GM21423 (cell line): ENCODE data around the gene PREX1.

Experiments used
- ATAC-seq: cut with Tn5 transposase; IDR thresholded peaks from one replicate; pipeline ENCODE4 v1.9.1; 2021; ENCODE audit warnings: mild to moderate bottlenecking, moderate library complexity; ENCODE audit not compliant: unreplicated experiment

PREX1 gene

GRCh38 chr20:48826069-48826468 is 1.7 kb downstream of the PREX1 start:
- no peak for ATAC-seq

GRCh38 chr20:48825566-48825920 is 2.3 kb downstream of the PREX1 start:
- no peak for ATAC-seq

- ATAC-seq, result no peak
Observed at GRCh38 chr20:48824830-48825565, 2.8 kb downstream of the PREX1 start.

GRCh38 chr20:48823960-48824498 is 3.8 kb downstream of the PREX1 start:
- no peak for ATAC-seq

GRCh38 chr20:48823476-48823875 is 4.3 kb downstream of the PREX1 start:
- ATAC-seq, result no peak

- no peak for ATAC-seq
Observed at GRCh38 chr20:48822879-48823385, 4.9 kb downstream of the PREX1 start.

GRCh38 chr20:48822178-48822577 is 5.6 kb downstream of the PREX1 start:
- no peak for ATAC-seq

- no peak for ATAC-seq
Observed at GRCh38 chr20:48821261-48821920, 6.4 kb downstream of the PREX1 start.

GRCh38 chr20:48820649-48820973 is 7.2 kb downstream of the PREX1 start:
- no peak for ATAC-seq

- ATAC-seq, result no peak
Observed at GRCh38 chr20:48819821-48820648, 7.8 kb downstream of the PREX1 start.

GRCh38 chr20:48819089-48819488 is 8.7 kb downstream of the PREX1 start:
- no peak for ATAC-seq

GRCh38 chr20:48818481-48818987 is 9.3 kb downstream of the PREX1 start:
- ATAC-seq, result peak; percentile 45

- ATAC-seq, result no peak
Observed at GRCh38 chr20:48818031-48818370, 9.8 kb downstream of the PREX1 start.

- no peak for ATAC-seq
Observed at GRCh38 chr20:48817367-48818030, 10.3 kb downstream of the PREX1 start.

- no peak for ATAC-seq
Observed at GRCh38 chr20:48816282-48817205, 11.3 kb downstream of the PREX1 start.

GRCh38 chr20:48815537-48815936 is 12.3 kb downstream of the PREX1 start:
- ATAC-seq, result no peak

GRCh38 chr20:48814633-48815032 is 13.2 kb downstream of the PREX1 start:
- no peak for ATAC-seq

- no peak for ATAC-seq
Observed at GRCh38 chr20:48813930-48814546, 13.8 kb downstream of the PREX1 start.

GRCh38 chr20:48813446-48813747 is 14.4 kb downstream of the PREX1 start:
- no peak for ATAC-seq
